Fibroblast of mammary gland (primary cell): ENCODE measurements around the gene FGF22.
"Not testable (repeated sequence)": the region's sequence is repeated elsewhere in the genome, so short reads cannot be mapped to it uniquely, and the experiment has no call there.

Experiments
- DNase-seq: peaks from one replicate; pipeline ENCODE4 v3.0.0-alpha.2; 2010; ENCODE audit warnings: low read depth
- H3K4me3 ChIP-seq: 2 replicates; pipeline ENCODE4 v1.5.1; 2011; ENCODE audit warnings: low read depth, mild to moderate bottlenecking, low read length, moderate library complexity; ENCODE audit not compliant: control insufficient read depth
- TF ChIP-seq, protein P1 (sequence below): conservative IDR thresholded peaks from 2 replicates; pipeline ENCODE4 v1.5.1; 2011; ENCODE audit warnings: low read depth, low read length, inconsistent platforms; ENCODE audit not compliant: control insufficient read depth, insufficient read depth

The FGF22 gene

DNA sequence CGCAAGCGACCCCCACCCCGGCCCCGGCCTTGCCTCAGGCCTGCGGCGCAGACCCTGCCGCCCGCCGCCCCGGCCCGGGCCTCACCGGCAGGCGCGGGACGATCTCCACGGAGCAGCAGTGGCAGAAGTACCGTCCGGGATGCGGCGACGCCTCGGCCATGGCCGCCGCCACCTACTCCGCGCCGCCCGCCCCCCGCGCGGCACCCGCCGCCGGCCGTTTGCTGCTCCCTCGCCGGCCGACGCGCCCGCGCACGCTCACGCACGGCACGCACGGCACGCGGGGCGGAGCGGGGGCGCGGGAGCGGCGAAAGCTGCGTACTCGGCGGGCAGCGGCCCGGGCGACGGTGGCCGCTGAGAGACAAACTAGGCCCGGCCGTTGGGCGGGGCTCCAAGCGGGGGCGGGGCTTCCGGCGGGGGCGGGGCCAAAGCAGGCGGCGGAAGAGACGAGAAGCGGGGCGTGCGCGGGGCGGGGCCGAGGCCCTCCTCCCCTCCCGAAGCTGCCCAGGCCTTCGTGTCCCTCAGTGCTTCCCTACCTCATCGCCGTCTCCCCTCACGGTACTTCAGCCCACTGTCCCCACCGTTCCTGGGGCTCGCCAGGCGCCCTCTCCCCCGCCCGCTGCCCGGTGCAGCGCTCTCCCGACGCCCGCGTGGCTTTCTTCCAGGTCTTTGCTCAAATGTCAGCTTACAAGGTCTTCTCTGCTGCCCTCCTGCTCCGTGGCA, 23.4 kb downstream of the FGF22 start, which contains the start of gene RNF126:
RNF126 (minus strand) TSS at position 253 of the 720 bp plus-strand sequence; CDS start at position 160, 93 bp downstream.
- peak within 1 kb of the TSS; percentile 75 for H3K4me3 ChIP-seq
- TF ChIP-seq, protein P1, sequence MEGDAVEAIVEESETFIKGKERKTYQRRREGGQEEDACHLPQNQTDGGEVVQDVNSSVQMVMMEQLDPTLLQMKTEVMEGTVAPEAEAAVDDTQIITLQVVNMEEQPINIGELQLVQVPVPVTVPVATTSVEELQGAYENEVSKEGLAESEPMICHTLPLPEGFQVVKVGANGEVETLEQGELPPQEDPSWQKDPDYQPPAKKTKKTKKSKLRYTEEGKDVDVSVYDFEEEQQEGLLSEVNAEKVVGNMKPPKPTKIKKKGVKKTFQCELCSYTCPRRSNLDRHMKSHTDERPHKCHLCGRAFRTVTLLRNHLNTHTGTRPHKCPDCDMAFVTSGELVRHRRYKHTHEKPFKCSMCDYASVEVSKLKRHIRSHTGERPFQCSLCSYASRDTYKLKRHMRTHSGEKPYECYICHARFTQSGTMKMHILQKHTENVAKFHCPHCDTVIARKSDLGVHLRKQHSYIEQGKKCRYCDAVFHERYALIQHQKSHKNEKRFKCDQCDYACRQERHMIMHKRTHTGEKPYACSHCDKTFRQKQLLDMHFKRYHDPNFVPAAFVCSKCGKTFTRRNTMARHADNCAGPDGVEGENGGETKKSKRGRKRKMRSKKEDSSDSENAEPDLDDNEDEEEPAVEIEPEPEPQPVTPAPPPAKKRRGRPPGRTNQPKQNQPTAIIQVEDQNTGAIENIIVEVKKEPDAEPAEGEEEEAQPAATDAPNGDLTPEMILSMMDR, result no peak
- peak; percentile 85 for DNase-seq

DNA sequence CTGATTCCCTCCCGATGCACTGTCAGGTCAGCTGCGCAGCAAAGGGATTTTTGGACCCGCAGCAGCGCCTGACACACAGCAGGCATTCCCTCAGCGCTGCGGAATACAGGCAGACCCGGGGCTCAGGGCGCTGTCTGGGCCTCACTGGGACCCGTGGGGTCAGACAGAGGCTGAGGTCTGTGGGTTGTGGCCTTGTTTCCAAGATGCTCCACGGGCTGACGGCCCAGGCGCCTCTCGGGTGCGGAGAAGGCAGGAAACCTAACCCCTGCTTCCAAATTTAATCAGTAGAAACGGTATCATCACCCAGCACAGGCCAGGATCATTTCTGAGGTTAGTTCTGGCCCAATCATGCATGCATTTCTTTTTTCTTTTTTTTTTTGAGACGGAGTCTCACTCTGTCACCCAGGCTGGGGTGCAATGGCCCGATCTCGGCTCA, 24.0 kb downstream of the FGF22 start:
- TF ChIP-seq, protein P1, result no peak
- no peak for DNase-seq
- H3K4me3 ChIP-seq, result peak overlapping the region; percentile 48

DNA sequence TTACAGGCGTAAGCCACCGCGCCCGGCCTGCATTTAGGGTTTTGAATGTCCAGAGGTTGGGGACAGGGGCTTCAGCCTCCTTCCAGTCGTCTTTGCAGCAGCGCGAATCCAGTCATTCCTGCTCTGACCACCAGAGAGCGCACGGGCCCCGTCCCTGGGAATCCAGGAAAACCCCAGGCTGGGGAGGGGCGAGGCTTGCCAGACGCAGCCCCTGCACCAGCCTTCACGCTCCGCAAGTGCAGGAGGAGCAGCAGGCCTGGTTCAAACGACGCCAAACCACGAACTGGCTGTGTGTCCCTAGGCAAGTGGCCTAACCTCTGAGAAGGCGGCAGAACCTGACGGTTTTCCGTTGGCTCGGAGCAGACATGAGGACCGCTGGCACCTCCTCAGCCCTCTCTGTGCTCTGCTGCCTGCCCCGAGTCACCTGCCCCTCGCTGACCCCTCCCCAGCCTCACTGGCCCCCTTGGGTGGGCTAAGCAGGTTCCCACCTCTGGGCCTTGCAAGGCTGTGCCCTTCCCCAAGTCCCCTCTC, 25.3 kb downstream of the FGF22 start:
- DNase-seq, result peak; percentile 63
- H3K4me3 ChIP-seq, result no peak overlapping the region
- TF ChIP-seq, protein P1, result peak; percentile 87

DNA sequence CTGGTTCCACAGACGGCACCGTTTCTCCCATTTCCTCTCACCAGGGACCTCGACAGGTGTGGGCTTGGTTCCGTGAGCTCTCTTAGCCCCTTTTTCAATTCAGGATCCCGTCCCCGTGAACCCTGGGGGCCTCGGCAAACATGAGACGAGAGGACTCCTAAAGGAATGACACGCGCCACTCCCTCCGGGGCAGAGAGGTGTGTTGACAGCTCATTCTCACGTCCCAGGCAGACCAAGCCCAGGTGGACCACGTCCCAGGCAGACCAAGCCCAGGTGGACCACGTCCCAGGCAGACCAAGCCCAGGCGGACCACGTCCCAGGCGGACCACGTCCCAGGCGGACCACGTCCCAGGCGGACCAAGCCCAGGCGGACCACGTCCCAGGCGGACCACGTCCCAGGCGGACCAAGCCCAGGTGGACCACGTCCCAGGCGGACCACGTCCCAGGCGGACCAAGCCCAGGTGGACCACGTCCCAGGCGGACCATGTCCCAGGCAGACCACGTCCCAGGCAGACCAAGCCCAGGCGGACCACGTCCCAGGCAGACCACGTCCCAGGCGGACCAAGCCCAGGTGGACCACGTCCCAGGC, 27.4 kb downstream of the FGF22 start:
- not testable (repeated sequence) for DNase-seq, H3K4me3 ChIP-seq

DNA sequence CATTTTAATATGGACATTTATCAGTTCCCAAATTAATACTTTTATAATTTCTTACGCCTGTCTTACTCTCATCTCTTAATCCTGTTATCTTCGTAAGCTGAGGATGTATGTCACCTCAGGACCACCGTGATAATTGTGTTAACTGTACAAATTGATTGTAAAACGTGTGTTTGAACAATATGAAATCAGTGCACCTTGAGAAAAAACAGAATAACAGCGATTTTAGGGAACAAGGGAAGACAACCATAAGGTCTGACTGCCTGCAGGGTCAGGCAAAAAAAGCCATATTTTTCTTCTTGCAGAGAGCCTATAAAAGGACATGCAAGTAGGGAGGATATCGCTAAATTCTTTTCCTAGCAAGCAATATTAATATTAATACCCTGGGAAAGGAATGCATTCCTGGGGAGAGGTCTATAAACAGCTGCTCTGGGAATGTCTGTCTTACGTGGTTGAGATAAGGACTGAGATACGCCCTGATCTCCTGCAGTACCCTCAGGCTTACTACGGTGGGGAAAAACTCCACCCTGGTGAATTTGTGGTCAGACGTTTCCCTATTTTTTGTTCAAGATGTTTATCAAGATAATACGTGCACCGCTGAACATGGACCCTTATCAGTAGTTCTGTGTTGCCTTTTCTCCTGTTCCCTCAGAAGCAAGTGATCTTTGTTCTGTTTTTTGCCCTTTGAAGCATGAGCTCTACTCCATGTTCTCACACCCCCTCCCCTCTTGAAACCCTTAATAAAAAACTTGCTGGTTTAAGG, 29.2 kb downstream of the FGF22 start:
- not testable (repeated sequence) for H3K4me3 ChIP-seq, DNase-seq

DNA sequence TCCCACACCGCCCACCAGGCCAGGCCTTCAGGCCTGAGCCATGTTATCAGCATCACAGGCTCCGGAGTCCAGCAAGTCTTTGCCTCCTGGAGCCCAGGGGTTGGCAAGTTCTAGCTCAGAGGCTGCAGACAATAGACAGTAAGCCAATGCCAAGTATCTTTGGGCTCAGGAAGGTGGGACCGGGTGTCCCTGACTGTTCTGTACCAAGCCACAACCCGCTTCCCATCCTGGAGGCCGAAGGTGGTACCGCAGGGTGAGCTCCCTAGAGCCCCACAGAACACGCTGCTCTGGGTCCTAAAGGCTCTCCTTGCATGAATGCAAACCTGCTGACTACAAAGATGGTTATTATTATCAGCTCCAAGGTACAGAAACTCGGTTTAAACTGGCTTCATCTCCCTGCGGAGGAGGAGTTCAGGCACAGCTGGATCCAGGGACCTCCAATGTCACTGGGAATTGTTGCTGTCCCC, 31.0 kb downstream of the FGF22 start:
- no peak for DNase-seq
- H3K4me3 ChIP-seq, result no peak overlapping the region
- TF ChIP-seq, protein P1, result no peak

DNA sequence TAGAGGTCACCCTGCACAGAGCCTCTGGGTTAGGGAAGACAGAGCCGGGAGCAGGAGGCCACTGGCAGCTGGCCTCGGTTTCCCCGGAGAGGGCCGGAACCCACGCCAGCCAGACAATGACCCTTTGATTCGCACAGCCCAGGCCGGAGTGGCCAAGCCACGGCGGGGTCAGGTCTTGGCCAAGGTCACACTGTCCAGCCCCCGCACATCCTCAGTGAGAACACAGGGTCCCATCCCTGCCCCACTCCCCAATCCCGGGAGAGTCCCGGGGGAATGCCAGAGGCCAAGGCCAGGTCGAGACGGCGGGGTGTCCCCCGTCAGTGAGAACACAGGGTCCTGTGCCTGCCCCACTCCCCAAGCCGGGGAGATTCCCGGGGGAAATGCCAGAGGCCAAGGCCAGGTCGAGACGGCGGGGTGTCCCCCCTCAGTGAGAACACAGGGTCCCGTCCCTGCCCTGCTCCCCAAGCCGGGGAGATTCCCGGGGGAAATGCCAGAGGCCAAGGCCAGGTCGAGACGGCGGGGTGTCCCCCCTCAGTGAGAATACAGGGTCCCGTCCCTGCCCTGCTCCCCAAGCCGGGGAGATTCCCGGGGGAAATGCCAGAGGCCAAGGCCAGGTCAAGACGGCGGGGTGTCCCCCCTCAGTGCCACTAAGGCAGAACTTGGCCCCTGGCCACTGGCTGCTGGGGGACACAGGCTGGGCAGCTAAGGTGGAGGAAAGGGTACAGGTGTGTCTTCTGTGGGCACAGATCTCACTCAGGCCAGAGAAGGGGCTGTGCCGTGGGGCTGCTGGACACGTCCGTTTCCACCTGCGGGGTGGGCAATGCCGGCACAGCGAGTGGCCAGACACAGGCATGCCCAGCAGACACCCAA, 34.8 kb downstream of the FGF22 start:
- DNase-seq, result no peak
- TF ChIP-seq, protein P1, result no peak

More for the DNA sequence above, 34.8 kb downstream of the FGF22 start:
- H3K4me3 ChIP-seq, result no peak overlapping the region
